ENCODE data around the gene AVP.
A peak's percentile ranks its signal among the peaks of the same experiment; 100 is the strongest.
"Not testable (repeated sequence)": the region's sequence is repeated elsewhere in the genome, so short reads cannot be mapped to it uniquely, and the experiment has no call there.

Gene AVP

DNA sequence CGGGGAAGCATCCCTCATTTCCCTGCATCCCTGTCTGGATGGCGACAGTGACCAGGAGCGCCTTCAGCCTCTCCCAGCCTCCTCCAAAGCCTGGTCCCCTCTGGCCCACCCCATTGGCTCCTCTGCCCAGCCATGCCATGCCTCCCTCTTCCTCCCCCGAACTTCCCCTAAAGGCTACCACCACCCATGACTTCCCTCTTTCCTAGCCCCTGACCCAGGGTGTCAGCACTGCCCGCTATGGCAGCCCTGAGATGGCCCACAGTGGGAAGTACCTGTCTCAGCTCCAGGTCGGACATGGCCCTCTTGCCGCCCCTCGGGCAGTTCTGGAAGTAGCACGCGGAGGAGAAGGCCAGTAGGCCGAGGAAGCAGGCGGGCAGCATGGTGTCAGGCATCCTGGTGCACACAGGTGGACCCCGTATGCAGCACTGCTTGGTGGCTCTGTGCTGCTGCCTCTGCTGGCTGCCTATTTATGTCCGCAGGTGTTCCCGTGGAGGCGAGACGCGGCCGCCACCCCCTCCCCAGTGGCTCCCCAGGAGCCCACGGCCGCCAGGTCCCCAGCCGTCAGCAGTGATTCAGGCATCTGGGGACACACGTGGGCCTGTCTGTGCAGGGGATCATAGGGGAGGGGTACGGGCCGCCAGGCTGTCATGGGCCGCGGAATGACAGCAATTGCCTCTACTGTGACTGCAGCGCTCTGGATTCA lies at the start of gene AVP:
TSS of gene AVP (minus strand) at position 442 of the 703 bp plus-strand sequence. CDS start at position 392, 50 bp downstream.
- no peak for DNase-seq (ENCODE audit: low spot score)

- DNase-seq (ENCODE audit: low spot score), result no peak
These were observed 49.6 kb upstream of the AVP start for GRCh38 chr20:3134151-3134550.

GRCh38 chr20:3133155-3133554 lies 48.6 kb upstream of the AVP start:
- DNase-seq (ENCODE audit: low spot score), result no peak

DNA sequence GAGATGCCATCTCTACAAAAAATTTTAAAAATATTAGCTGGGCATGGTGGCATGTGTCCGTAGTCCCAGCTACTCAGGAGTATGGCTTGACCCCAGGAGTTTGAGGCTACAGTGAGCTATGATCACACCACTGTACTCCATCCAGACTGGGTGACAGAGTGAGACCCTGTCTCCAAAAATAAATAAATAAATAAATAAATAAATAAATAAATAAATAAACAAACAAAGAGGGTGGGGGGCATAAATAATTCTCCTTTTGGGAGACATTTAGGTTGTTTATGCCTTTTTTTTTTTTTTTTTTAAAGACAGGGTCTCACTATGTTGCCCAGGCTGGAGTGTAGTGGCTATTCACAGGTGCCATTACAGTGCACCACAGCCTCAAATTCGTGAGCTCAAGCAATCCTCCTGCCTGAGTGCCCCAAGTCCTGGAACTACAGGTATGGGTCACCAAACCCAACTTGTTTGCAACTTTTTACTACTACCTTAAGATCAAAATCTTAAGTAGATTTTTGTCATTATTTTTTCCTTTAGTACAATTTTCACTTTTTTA lies 45.6 kb upstream of the AVP start:
- DNase-seq (ENCODE audit: low spot score), result no peak

GRCh38 chr20:3129094-3129493 lies 44.6 kb upstream of the AVP start:
- DNase-seq (ENCODE audit: low spot score), result no peak

DNA sequence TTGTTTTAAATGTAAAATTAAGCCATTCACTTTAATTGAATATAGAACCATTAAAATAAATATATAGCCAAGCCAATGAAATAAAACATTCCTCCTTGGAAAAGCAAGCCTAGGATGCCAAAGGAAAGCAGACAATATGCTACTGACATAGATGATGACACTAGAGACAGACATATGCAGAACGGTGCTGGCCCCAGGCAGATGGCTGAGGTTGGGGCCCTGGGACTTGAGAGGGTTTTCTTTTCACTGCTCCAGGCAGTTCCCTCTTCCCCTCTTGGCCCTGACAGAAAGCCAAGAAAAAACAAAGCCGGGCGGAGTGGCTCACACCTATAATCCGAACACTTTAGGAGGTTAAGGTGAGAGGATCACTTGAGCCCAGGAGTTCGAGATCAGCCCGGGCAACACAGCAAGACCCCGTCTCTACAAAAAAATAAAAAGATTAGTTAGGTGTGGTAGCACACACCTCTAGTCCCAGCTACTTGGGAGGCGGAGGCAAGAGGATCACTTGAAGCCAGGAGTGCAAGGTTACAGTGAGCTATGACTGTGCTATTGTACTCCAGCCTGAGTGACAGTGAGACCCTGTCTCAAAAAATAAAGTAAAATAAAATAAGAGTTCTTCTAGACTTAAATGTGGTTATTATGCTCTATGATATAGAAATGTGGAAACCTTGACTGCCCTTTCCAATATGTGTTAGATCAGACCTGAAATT lies 43.9 kb upstream of the AVP start:
- no peak for DNase-seq (ENCODE audit: low spot score)

DNA sequence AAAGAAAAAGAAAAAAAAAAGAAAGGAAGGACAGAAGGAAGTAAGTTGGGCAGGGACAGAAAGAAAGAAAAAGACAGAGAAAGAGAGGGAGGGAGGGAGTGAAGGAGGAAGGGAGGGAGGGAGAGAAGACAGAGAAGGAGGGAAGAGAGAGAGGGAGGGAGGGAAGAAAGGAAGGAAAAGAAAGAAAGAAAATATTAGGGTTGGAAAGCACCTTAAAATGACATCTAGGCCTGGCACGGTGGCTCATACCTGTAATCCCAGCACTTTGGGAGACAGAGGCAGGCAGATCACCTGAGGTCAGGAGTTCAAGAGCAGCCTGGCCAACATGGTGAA lies 42.0 kb upstream of the AVP start:
- DNase-seq (ENCODE audit: low spot score), result no peak

- DNase-seq (ENCODE audit: low spot score), result not testable (repeated sequence)
These were observed 41.4 kb upstream of the AVP start for GRCh38 chr20:3125776-3126526.

DNA sequence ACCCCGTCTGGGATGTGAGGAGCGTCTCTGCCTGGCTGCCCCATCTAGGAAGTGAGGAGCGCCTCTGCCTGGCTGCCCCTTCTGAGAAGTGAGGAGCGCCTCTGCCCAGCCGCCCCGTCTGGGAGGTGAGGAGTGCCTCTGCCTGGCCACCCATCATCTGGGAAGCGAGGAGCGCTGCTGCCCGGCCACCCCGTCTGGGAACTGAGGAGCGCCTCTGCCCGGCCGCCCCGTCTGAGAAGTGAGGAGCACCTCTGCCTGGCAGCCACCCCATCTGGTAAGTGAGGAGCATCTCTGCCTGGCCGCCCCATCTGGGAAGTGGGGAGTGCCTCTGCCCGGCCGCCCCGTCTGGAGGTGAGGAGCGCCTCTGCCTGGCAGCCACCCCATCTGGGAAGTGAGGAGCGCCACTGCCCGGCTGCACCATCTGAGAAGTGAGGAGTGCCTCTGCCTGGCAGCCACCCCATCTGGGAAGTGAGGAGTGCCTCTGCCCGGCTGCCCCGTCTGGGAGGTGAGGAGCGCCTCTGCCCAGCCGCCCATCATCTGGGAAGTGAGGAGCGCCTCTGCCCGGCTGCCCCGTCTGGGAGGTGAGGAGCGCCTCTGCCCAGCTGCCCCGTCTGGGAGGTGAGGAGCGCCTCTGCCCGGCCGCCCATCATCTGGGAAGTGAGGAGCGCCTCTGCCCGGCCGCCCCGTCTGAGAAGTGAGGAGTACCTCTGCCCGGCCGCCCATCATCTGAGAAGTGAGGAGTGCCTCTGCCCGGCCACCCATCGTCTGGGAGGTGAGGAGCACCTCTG lies 40.4 kb upstream of the AVP start:
- DNase-seq (ENCODE audit: low spot score), result not testable (repeated sequence)

DNA sequence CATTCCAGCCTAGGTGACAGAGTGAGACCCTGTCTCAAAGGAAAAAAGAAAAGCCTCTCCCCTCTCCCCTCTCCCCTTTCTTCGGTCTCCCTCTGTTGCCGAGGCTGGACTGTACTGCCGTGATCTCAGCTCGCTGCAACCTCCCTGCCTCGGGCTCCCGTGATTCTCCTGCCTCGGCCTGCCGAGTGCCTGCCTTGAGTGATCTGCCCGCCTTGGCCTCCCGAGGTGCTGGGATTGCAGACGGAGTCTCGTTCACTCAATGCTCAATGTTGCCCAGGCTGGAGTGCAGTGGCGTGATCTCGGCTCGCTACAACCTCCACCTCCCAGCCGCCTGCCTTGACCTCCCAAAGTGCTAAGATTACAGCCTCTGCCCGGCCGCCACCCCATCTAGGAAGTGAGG lies 39.6 kb upstream of the AVP start:
- DNase-seq (ENCODE audit: low spot score), result not testable (repeated sequence)

DNA sequence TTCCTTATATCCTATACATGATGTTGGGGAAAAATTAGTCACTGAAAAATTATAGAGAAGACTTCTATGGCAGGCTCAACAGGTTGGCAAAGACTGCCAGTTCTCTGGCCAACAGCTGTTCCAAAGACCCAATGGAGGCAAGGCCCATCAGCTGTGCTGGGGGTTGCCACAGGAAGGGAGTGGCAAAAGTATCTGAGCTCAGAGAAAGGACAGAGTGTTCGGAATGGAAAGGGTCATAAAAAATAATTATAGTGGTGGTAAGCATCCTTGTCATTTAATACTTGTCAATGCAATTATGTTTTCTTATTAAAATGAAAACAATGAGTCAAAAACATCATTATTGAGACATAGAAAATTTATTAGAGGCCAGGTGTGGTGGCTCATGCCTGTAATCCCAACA lies 39.0 kb upstream of the AVP start:
- DNase-seq (ENCODE audit: low spot score), result no peak

DNA sequence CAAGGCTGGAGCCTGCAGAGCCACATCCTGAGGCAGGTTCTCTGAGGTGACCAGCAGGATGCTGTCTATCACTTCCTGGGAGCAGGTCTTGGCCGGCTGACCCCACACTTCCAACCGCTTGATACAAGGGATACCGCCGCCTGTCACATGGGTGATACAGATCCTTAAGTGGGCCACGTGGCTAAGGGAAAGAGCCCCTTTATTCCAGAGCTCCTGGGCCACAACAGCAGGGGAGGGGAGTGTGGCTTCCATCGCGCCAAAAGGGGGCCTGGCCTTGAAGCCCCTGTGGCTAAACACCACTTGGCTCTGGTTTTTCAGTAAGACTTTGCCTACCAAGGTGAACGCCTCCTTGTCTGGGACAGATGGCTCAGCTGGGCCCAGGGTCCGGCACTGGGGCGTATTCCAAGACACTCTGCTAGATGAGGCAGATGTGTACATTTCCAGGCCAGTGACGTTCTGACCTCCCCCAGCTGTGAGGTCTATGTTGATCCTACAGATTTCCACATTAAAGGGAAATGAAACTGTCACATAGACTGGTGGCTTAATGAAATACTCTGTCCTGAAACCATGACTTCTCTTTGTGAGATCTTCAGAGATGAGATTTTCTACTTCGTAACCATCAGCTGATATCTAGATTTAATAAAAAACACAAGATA lies 37.6 kb upstream of the AVP start:
- no peak for DNase-seq (ENCODE audit: low spot score)

DNA sequence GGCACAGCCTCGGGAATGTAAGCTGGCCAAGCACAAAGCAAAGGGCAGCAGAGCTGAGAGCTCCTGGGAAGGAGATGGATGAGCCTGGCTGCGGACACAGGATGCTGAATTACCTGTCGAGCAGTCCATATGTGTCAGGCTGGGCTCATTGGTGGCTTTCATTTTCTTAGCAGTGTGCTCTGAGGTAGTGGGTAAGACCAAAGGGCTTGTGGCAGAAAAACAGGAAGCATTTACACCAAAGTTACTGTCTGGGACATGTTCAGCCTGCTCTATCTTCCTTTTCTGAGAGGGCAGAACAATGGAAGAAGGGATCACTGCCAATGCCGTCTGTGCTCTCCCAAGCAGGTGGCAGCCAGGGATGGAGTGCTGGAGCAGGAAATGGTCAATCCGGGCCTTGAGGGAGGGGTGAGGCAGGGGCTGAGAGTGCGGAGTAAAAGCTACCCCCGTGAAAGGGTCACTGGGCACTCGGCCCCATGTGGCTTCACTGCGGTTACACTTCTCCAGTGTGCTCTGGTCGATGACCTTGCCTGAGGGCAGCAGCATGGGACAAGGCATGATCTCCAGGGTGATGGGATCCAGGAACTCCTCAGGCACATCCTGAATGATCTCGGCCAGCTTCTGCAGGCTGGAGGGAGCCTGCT lies 36.9 kb upstream of the AVP start:
- no peak for DNase-seq (ENCODE audit: low spot score)

- no peak for DNase-seq (ENCODE audit: low spot score)
These were observed 34.5 kb upstream of the AVP start for GRCh38 chr20:3119044-3119443.

DNA sequence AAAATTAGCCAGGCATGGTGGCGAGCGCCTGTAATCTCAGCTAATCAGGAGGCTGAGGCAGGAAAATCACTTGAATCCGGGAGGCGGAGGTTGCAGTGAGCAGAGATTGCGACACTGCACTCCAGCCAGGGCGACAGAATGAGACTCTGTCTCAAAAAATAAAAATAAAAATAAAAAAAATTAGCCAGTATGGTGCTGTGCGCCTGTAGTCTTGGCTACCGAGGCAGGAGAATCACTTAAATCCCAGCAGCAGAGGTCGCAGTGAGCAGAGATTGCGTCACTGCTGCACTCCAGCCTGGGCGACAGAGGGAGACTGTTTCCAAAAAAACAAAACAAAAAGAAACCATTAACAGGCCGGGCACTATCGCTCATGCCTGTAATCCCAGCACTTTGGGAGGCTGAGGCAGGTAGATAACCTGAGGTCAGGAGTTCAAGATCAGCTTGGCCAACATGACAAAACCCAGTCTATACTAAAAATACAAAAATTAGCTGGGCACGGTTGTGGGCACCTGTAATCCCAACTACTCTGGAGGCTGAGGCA lies 33.4 kb upstream of the AVP start:
- DNase-seq (ENCODE audit: low spot score), result peak; percentile 37

- no peak for DNase-seq (ENCODE audit: low spot score)
These were observed 31.8 kb upstream of the AVP start for GRCh38 chr20:3116341-3116740.

DNA sequence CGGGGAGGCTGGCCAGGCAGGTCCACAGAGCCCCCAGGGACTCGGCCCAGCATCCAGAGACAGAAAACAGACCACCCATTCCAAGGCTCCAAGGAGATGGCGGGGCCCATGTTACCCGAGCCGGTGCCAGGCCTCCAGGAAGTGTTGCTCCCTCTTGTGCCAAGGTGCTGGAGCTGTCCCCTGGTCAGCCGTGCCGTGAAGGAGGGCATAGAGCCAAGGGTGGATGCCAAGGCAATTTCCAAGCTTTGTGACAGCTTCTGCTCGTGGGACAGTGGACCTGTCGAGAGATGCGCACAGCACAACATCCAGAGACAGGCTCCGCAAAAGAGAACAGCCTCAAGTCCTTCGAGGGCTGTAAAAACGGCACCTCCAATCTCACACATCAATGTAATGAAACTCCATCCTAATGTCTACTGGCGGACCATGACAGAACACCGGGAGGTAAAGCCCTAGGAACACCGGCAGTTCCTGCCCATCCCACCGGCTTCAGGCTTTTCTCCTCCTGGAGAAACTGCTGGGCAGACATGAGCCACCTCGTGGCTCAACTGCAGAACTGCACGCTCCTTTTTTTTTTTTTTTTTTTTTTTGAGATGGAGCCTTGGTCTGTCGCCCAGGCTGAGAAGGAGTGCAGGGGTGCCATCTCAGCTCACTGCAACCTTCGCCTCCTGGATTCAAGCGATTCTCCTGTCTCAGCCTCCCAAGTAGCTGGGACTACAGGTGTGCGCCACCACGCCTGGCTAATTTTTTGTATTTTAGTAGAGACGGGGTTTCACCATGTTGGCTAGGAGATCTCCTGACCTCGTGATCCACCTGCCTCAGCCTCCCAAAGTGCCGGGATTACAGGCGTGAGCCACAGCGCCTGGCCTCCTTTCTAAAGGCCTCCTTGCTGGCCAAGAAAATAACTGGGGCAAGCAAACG lies 30.9 kb upstream of the AVP start:
- DNase-seq (ENCODE audit: low spot score), result peak; percentile 16

DNA sequence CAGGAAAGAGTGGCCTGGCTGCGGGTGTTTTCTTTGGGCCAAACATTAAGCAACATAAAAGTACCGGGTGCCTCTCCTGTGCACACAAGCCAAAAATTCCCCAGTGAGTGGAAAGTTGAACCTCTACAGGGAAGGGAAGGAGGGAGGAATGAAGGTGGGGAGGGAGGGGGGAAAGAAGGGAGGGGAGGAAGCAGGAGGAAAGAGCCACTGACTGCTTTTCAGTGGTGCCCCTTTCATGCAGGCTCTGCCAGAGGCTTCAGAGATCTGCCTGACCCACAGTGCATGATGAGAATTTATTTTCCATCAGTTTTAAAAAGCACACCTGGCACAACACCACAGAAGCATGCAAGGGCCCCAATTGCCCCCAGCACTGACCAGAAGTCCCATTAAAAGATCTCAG lies 27.5 kb upstream of the AVP start:
- DNase-seq (ENCODE audit: low spot score), result no peak

GRCh38 chr20:3111507-3111906 lies 27.0 kb upstream of the AVP start:
- DNase-seq (ENCODE audit: low spot score), result no peak

Measured in activated CD4-positive, alpha-beta T cell treated with anti-CD3 and anti-CD28 coated beads, Interleukin-2, Interleukin-4, amounts not matched to agents 100 ng/mL and 50 ng/mL, durations not matched to agents 16 hours and 8 hours (primary cell).